ENCODE data around the gene TLCD5. TPM values are rescaled to one million over a fixed set of nuclear protein-coding genes. Genes with fewer than 3 reads are reported as not detected.

TLCD5 gene
- total RNA-seq, 2 experiments from 2014 or later = 1.2 to 2.2 TPM

DNA sequence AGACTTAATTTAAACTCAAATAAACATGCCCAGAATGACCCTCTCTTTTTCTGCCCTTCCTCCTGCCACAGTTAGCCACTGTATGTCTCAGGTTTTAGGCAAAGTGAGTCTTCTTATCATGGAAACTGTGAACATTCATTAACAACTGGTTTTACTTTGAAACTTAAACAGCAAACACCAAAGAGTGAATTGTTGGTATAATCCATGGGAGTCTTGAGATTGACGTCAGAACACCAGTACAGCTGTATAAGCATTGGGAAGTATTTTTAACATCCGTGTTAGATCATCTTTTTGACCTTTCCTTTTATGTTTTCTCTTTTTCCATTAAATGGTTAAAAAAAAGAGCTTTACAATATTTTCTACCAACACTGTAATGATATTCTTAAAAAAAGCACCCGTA lies 50.0 kb downstream of the TLCD5 start:
- DNase-seq = no peak
- Mint-ChIP-seq H3K4me1 (ENCODE audit: low read depth) (no peaks in the 10 kb centered on the region), H3K4me3 (no peak overlapping the region), H3K27me3 (ENCODE audit: low read depth) (peaks cover 18% of the 10 kb centered on the region), H3K36me3 (ENCODE audit: low read depth) (peaks cover 6% of the 10 kb centered on the region), H3K9me3 (peaks cover 12% of the 10 kb centered on the region), H3K27ac (no peak overlapping the region)
- CTCF ChIA-PET = interaction anchor here (0.6 to 0.7 kb wide), 2 partner anchors 12 to 31 kb away, joined by 3 read pairs; no protein-coding TSS in a partner anchor
- intact Hi-C loops (cut with micrococcal nuclease) = no loop called here

DNA sequence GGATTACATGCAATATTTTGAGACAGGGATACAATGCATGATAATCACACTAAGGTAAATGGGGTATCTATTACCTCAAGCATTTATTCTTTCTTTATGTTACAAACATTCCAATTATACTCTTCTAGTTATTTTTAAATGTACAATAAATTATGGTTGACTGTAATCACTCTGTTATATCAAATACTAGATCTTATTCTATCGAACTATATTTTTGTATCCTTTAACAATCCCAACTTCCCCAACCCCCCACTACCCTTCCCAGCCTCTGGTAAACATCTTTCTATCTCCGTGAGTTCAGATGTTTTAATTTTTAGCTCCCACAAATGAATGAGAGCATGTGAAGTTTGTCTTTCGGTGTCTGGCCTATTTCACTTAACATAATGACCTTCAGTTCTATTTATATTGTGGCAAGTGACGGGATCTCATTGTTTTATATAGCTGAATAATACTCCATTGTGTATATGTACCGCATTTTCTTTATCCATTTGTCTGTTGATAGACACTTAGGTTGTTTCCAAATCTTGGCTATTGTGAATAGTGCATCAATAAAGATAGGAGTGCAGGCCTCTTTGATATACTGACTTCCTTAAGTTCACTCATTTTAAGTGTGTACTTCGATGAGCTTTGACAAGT lies 51.6 kb downstream of the TLCD5 start:
- H3K27me3 Mint-ChIP-seq (ENCODE audit: low read depth) = peaks cover 22% of the 10 kb centered on the region
- no peak overlapping the region for H3K4me3 Mint-ChIP-seq
- DNase-seq = no peak
- intact Hi-C loops (cut with micrococcal nuclease) = no loop called here
- H3K4me1 Mint-ChIP-seq (ENCODE audit: low read depth) = no peaks in the 10 kb centered on the region
- CTCF ChIA-PET = no interaction called here
- peaks cover 12% of the 10 kb centered on the region for H3K9me3 Mint-ChIP-seq
- H3K36me3 Mint-ChIP-seq (ENCODE audit: low read depth) = peaks cover 6% of the 10 kb centered on the region
- no peak overlapping the region for H3K27ac Mint-ChIP-seq

DNA sequence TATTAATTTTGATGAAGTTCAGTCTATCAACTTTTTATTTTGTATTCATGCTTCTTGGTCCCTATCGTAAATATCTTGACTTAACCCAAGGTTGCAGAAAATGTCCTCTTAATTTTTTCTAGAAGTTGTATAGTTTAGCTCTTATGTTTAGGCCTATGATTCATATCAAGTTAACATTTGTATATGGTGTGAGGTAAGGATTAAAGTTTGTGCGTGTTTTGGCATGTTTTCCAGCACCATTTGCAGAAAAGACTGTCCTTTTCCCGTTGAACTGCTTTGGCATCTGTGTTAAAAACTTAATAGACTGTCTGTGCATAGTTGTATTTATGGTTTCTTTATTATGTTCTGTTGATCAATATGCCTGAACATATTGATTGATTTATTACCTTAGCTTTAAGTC lies 53.4 kb downstream of the TLCD5 start:
- CTCF ChIA-PET = no interaction called here
- intact Hi-C loops (cut with micrococcal nuclease) = no loop called here
- Mint-ChIP-seq H3K9me3 (peaks cover 12% of the 10 kb centered on the region), H3K4me1 (ENCODE audit: low read depth) (no peaks in the 10 kb centered on the region), H3K27ac (no peak overlapping the region), H3K36me3 (ENCODE audit: low read depth) (peaks cover 7% of the 10 kb centered on the region), H3K4me3 (no peak overlapping the region), H3K27me3 (ENCODE audit: low read depth) (peaks cover 22% of the 10 kb centered on the region)
- DNase-seq = no peak

DNA sequence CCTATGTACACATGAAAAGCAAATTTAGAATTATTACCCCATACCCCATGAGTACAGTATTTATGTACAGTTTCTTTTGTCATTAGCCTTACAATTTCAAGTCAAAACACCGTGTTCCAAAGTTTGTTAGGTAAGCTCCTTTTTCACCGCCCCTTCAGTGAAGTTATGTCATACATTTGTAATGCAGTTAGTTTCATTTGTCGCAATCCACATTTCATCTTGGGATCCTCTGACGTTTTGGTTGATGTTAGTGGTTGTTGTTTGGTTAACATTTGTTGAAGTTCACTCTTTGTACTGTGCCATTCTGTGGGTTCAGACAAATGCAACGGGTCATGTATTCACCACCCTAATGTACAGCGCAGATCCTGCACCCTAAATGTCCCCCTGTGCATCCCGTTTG lies 56.3 kb downstream of the TLCD5 start:
- Mint-ChIP-seq H3K27ac (no peak overlapping the region), H3K4me3 (no peak overlapping the region), H3K4me1 (ENCODE audit: low read depth) (no peaks in the 10 kb centered on the region), H3K9me3 (peaks cover 12% of the 10 kb centered on the region), H3K27me3 (ENCODE audit: low read depth) (peaks cover 31% of the 10 kb centered on the region), H3K36me3 (ENCODE audit: low read depth) (peaks cover 7% of the 10 kb centered on the region)
- no peak for DNase-seq
- intact Hi-C loops (cut with micrococcal nuclease) = no loop called here
- CTCF ChIA-PET = interaction anchor here (0.6 to 1.0 kb wide), 2 partner anchors 9 to 1217 kb away, joined by 3 to 4 read pairs; no protein-coding TSS in a partner anchor

Other genes with a start within 250 kb of the TLCD5 start
- gene TRIM29, start 187.2 kb upstream of the TLCD5 start, total RNA-seq = not detected
- gene OAF, start 114.3 kb upstream of the TLCD5 start, total RNA-seq = 1 to 10 TPM; 1.5 to 1.6 TPM
- not detected for gene POU2F3, start 85.2 kb upstream of the TLCD5 start, total RNA-seq
- gene ARHGEF12, start 11.1 kb downstream of the TLCD5 start, total RNA-seq = 10 to 100 TPM; 15.4 to 16.5 TPM
- not detected for gene GRIK4, start 186.4 kb downstream of the TLCD5 start, total RNA-seq

Data from activated naive CD4-positive, alpha-beta T cell treated with anti-CD3 and anti-CD28 coated beads for 36 hours (primary cell).